ENCODE measurements around the gene DDX39B.

DDX39B gene

DNA sequence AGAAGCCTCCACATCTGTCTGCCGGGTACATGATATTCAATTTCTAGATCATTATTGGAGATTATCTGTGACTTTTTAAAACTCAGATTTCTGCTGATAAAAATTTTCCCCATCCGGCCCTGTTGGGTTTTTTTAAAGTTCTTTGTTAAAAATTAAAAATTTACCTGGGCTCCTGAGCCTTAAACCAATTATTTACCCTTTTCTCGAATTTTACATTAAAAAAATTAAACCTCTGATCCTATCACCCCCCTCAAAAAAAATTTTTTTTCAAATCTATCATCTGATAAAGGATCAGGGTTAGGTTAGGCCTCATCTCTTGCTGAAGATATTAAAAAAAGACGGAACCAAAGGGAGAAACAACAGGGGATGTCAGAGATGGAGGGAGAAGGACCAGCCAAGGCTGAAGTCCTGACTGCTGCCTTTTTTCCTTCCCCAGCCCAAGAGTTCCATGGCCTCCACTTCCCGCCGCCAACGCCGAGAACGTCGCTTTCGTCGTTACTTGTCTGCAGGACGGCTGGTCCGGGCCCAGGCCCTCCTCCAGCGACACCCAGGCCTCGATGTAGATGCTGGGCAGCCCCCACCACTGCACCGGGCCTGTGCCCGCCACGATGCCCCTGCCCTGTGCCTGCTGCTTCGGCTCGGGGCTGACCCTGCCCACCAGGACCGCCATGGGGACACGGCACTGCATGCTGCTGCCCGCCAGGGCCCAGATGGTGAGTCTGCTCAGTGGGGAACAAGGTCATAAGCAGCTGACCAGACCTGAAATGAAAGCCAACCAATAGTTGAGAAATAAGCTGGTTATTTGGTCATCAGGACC, 6.1 kb upstream of the DDX39B start:
- DNase-seq (ENCODE audit: low spot score), result no peak

DNA sequence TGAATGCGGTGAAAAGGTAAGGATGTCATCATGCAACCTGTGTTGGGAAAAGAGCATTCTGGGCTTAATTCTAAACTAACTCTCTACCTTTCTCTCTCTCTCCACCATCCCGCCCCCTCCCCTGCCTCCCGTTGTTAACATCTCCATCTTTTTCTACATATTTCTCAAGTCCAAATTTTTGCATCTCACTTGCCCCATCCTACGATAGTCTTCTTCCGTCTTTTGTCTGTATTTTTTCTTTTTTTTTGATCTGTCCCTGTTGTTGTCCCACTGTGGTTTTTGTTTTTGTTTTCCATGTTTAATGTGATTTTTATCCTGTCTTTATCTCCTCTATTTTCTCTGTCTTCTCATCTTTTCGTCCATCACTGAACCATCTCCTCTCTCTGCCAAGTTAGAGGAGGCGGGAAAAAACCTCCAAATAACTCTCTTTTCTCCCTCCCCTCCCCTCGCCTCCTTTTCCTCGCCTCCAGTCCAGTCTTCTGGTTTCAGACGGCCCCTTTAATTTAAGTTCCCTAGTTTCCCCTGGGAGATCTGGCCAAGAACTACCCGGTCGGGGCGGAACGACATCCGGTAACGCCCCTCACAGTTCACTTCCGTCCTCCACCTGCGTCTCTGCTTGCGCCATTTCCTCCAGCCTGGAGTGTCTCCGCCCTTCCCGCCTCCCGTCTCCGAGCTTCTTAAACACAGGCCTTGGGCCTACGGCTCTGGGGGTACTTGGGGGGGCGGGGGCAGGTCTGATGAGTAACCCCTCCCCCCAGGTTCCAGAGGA, 5.3 kb upstream of the DDX39B start, which contains the start of gene NFKBIL1:
NFKBIL1 (plus strand) TSS at position 651 of the 769 bp plus-strand sequence; CDS start at position 738, 87 bp downstream.
- peak; percentile 71 for DNase-seq (ENCODE audit: low spot score)

DNA sequence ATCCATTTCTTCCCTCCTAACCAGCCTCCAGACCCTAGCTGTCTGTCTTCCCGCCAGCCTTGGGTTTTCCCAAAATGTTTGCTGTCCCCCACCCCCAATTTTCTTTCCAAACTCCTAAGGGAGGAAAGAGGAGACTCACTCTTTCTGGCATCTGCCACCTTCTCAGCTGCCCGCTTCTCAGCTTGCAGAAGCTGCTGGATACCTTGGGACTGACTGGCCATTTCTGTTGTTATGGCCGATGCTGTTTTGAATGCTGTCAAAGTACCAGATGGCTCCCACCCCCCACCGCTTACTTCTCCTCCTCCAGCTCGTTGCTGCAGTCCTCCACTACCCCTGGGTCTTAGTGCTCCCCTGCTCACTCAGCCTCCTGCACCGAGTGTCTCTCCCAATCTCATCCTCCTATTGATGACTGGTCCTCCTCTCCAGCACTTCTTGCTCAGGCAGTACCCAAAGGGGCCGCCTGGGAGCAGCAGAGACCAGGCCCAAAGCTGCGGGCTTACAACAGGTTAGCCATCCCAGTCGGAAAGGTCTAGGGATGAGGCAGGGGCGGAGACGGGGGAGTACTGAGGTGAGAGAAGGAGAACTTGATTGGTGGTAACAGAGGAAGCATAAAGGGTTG, 4.6 kb upstream of the DDX39B start, which contains the start of gene ATP6V1G2:
ATP6V1G2 (minus strand) TSS at position 270 of the 619 bp plus-strand sequence; CDS start at position 221, 49 bp downstream.
- DNase-seq (ENCODE audit: low spot score), result peak; percentile 46

DNA sequence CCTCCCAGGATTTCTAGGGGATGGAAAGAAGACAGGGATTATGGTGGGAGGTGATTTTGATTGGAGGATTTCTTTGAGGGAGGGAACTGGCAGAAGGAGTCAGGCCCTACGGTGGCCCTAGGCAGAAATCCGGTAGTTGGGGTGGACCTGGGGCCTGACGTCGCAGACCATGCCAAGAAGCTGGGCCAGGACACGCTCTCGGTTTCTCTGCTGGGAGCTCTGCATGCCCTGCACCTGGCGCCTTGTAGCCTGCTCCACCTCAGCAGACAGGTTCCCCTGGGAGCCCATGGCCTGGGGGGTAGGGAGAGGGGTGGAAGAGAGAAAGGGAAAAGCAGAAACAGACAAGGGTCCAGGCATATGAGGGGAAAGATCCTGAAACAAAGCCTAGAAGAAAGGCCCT, 3.5 kb upstream of the DDX39B start:
- DNase-seq (ENCODE audit: low spot score), result no peak

DNA sequence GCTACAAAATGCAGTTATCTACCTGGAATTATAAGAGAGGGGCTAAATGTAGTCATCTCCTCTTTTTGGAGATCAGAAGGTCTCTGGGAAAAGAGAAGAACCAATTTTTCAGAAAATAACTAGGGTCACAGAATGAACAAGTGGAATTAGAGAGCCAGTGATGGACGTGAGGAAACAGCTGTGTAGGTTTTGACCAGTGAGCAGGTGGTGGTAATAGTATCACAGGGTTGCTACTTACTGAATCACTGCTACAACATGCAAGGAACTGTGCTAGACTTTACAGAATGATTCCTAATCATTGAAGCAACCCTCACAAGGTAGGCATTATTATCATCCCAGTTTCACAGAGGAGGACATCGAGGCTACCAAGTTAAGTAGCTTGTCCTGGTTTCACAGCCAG, 2.9 kb upstream of the DDX39B start:
- DNase-seq (ENCODE audit: low spot score), result no peak

DNA sequence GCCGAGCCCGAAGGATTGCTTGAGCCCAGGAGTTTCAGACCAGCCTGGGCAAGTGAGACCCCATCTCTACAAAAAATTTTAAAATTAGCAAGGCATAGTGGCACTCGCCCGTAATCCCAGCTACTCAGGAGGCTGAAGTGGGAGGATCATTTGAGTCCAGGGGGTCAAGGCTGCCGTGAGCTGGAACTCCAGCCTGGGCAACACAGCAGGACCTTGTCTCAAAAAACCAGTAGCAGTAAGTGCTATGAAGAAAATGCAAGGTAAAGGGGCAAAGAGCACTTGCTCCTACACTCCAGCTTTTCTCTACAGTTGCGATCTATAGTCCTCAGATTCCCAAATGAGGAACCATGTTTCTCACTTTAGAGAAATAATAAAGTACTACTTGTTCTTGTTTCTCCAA, 1.8 kb upstream of the DDX39B start:
- no peak for DNase-seq (ENCODE audit: low spot score)

DNA sequence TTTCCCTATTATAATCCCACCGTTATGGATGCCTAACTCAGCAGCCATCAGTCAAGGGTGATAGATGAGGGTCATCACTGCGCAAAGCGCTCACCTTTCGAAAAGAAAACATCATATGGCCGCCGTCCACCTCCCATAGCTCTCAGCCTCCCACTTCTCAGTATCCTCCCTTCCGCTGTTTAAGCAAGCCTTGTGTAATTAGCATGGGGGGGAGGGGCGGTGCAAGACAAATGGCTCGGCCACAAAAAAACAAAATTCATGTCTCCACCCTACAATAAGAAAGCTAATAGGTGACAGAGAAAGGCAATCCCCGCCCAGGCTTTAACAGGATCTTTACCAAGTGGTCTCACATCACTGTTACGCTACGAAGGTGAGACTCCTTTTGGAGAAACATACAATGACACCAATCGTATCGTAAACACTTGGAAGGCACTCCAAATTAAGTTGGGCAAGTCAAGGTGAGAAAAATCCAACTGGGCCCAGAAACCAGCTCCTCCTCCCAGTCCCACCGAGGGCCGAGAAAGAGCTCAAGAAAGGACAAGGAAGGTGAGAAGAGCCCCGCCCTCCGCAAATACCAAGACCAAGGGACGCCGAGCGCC, 645 bp downstream of the DDX39B start:
- DNase-seq (ENCODE audit: low spot score), result peak; percentile 38

DNA sequence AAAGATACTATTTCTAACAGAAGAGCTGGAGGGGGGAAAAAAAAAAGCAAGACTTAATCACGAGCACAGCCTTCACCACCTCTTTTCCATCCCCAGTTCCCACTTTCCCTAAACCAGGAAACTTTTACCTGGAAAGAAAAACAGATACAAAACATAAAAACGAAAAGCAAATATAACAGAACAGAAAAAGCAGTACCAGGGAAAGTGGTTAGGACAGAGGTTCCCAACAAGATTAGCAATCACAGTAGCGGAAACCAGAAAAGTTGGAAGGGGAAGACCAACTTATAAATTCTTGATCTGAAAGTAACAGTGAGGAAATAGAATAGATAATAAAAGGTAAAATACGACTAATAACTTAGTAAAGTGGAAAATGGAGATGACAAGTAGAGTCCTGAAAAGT, 1.2 kb downstream of the DDX39B start:
- DNase-seq (ENCODE audit: low spot score), result no peak

DNA sequence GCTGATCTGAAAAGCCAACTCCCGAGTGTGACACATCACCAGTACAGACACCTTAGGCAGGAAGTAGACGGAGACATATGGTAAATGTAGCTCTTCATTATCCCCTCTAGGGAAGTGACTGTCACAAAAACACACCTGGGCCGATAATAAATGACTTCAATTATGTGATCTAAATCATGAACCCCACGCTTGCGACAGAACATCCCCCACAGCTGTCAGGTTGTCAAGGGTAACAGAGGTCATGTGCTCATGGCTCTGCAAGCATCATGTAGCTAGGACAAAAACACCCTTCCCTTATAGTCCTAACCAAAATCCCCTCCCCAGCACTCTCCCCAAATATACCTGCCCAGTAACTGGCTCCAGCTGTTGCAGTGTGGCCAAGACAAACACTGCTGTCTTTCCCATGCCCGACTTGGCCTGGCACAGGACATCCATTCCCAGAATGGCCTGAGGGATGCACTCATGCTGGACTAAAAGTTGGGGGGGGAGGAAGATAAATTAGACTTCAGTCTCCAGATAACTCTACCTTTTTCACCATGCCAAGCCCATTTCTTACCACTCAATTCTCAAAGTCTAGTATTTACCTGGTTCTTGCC, 2.9 kb downstream of the DDX39B start:
- no peak for DNase-seq (ENCODE audit: low spot score)

DNA sequence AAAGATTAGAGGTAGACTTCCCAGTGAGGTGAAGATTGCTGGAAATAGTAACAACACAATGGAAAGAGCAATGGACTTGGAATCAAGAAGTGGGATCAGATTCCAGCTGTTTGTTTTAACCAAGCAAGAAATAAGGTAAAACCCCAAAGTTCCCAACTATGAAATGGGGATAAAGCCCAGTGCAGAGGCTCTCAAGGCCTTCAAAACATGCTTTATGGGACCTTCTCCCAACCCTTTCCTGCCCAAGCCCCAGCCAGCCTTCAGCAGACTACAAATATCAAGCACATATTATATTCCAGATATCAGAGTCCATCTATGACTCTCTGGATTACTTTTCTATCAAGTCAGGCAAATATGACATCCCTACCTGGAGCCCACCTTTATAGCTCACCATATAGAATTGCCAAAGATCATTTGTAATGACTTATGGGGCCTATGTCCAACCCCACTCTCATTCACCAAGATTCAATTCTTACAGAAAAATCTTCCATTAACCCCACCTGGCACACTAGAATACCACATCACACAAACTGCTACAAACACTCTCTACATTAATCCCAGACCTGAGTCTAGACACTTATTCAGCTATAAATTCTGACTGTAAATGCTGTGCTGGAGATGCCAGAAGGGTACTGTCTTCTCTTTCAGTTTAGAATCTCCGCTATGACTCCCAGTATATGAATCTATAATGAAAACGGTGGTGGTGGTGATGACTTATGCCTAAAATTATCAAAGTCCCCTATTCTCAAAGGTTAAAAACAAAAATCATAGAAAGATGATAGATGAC, 6.1 kb downstream of the DDX39B start:
- DNase-seq (ENCODE audit: low spot score), result no peak

DNA sequence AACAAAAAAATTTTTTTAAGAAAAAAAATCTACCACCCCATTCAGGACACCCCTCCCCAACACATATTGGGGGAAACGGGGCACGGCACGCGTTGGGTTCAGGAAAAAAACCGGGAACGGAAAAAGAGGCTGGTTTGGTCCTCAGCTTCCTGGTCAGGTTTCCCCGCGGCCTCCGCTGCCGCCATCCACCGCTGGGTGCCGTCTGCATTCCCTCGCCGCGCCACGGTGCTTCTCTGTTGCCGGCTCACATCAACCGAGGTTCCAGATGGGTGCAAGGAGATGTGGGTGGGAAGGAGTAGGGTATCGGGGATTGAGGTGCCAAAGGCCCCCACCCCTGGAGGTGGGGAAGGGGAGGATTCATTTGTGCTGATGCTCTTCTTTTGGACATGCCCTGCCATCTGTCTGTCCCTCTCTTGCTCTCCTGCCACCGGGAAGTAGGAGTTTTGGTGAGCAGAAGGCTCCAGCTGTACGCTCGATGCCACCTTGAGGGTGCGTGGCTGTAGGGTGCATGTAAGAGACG, 7.2 kb downstream of the DDX39B start:
- no peak for DNase-seq (ENCODE audit: low spot score)

DNA sequence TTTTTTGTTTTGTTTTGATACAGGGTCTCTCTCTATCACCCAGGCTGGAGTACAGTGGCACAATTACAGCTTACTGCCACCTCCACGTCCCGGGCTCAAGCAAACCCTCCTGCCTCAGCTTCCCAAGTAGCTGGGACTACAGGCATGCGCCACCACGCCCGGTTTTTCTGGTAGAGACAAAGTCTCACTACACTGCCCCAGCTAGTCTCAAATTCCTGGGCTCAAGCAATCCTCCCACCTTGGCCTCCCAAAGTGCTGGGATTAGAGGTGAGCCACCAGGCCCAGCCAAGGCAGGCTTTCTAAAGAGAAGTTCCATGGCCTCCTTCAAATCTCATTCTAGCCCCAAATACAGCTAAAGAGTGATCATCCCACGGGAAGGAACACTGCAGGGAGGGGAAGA, 7.8 kb downstream of the DDX39B start:
- DNase-seq (ENCODE audit: low spot score), result no peak

DNA sequence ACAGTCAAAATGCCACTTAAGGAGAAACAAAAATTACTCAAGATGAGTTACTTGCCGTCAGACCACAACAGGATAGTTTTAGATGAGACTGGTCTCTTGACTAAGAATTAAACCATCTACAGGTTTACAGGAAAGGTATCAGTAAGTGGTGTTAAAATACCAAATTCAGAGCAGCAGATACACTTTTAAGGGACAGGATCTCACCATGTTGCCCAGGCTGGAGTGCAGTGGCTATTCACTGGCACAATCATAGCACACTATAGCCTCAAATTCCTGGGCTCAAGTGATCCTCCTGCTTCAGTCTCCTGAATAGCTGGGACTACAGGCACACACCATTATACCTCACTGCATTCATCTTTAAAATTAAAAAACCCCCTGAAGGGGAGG, 8.4 kb downstream of the DDX39B start:
- DNase-seq (ENCODE audit: low spot score), result no peak

DNA sequence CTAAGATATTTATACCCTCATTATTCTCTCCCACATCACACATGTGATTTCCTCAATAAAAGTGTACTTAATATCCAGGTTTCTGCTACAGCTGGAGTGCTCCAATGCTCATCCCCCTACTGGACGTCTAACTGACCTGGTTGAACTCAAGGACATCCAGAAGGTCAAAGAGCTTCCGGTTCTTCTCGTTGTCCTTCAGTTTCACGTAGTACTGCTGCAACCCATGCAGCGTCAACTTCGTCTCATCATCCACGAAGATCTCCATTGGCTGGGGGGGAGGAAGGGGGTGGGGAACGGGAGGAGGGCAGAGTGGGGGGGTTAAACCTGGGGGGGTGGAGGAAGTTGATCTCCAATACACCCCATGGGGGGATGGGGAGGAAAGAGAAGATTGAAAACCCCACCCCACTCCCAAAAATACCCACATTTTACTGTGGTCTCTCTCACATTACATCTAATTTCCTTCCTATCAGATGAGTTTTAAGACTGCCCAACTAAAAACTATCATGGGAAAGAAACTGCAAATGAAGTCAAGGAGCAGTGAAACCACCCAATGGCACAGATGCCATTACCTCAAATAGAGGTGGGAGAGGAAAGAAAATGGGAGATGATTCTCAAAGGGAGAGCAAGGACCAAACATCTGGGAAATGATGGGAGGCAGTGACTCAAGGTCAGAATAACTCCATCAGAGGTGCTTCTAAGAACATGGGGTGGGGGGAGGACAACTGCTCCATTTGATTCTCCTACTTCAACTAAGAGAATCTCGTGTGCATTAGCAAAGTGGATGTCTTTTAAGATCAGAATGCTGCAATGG, 9.0 kb downstream of the DDX39B start:
- no peak for DNase-seq (ENCODE audit: low spot score)

DNA sequence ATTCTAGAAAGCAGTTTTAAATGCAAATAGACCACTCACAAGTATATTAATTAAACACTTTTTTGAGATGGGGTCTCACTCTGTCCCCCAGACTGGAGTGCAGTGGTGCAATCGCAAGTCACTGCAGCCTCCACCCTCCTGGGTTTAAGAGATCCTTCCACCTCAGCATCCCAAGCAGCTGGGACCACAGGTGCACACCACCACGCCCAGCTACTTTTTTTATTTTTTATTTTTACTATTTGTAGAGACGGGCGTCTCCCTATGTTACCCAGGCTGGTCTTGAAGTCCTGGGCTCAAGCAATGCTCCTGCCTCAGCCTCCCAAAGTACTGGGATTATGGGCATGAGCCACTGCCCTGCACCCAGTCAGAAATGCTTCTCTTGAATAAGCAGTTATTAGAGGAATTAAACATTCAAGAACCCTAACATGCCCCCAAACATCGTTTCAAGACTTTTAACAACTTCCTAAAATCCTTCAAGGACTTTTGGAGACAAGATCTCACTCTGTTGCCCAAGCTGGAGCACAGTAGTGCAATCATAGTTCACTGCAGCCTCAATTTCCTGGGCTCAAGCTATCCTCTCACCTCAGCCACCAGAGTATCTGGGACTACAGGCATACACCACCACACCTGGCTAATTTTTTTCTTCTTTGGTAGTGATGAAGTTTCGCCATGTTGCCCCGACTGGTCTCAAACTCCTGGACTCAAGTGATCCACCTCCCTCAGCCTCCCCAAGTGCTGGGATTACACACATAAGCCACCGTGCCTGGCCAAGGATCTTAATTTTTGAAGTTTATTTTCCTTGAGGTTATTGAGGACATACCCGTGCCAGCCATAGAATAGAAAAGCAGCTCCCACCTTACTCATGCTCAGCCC, 9.8 kb downstream of the DDX39B start:
- no peak for DNase-seq (ENCODE audit: low spot score)

DNA sequence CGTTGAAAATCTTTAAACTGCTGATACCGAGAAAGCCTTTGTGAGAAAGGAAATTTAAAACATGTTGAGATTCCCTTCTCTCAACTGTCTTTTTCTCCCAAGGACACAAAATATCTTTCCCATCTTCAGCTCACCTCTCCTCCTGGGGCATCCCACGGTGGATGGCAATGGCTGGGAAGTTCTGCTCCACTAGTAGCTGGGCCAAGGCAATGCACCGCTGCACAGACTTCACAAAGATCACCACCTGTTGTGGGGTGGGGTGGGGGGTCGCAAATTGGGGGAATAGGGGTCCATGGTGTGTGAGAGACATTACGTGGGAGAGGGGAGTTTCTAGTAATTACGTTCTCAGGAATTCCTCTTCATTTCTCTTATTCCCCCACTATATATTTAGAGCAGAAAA, 10.6 kb downstream of the DDX39B start:
- DNase-seq (ENCODE audit: low spot score), result no peak

DNA sequence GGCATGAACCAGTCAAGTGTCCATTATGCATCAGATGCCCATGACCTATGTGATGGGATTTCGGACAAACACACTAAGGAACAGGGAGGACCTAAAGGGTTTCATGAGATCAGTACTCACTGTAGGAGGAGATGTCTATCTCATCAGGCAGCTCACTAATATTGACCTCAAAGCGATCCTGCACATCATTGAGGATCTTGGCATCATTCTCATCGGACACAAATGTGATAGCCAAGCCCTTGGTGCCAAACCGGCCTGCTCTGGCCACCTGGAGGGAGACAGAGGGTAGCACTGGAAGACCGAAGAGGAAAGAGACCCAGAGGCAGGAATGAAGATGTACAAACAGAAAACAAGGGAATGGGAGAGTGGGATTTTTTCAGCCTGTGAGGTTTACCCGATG, 11.1 kb downstream of the DDX39B start:
- no peak for DNase-seq (ENCODE audit: low spot score)

DNA sequence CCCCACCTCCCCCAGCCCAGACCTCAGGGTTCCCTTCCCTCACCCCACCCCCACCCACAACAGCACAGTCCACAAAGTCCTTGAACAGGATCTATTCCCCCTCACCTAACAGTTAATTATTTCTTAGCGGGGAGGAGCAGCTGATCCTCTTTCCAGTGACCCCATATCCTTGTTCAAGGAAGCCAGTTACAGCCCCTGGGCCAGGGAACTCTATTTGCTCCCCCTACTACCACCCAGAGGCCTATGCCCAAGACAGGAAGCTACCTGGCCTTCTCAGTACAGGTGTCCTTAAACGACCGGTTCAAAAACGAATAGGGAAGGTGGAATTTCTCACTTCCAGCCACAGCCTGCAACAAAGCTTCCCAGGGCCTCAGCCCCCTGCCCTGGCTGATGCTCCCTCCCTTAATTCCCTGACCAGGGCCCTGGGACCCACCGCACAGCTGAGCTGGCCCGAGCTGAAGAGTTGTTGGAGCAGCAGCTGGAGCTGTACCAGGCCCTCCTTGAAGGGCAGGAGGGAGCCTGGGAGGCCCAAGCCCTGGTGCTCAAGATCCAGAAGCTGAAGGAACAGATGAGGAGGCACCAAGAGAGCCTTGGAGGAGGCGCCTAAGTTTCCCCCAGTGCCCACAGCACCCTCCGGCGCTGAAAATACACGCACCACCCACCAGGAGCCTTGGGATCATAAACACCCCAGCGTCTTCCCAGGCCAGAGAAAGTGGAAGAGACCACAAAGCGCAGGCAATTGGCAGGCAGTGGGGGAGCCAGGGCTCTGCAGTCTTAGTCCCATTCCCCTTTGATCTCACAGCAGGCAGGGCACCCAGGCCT, 12.3 kb downstream of the DDX39B start:
- DNase-seq (ENCODE audit: low spot score), result no peak
